Stromal cell of bone marrow (primary cell): ENCODE measurements around the gene MGAT5B.
A peak's percentile ranks its signal among the peaks of the same experiment; 100 is the strongest.
"Not testable (repeated sequence)": the region's sequence is repeated elsewhere in the genome, so short reads cannot be mapped to it uniquely, and the experiment has no call there.

Source experiments
- DNase-seq: peaks from one replicate; pipeline ENCODE4 v3.0.0-alpha.2; 2012; ENCODE audit warnings: low read depth

MGAT5B gene

DNA sequence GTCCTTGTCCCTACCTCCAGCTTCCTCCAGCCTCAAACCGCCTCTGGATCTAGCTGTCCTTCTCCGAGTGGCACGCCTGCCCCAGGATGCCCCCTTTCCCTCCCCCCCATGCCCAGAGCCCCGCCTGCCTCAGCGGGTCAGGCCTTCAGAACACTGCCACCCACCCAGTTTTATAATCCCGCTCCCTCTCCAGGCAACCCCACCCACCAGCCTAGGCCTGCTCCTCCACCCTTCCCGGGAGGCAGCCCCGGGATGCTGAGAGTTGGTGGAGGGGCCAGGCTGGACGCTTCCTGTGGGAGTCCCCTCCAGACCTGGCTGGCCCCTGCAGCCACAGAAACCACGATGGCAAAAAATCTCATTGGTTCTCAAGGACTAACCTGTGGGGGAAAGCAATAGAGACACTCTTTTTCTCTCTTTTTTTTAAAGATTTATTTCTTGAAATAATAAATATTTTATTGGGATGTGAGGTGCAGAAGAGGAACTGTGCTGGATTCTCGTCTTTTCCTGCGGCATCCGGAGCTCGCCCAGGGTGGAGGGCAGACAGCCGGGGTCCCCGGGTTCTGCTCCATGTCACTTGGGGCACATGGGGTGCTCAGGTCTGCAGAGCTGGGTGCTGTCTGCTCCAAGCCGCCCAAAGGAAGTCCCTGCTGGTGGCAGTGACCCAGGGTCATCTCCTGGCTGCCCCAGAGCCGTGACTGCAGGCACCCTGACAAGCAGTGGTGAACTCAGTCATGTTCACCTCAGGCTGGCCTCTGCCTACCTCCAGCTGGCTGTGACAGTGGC, 81.9 kb downstream of the MGAT5B start:
- no peak for DNase-seq

DNA sequence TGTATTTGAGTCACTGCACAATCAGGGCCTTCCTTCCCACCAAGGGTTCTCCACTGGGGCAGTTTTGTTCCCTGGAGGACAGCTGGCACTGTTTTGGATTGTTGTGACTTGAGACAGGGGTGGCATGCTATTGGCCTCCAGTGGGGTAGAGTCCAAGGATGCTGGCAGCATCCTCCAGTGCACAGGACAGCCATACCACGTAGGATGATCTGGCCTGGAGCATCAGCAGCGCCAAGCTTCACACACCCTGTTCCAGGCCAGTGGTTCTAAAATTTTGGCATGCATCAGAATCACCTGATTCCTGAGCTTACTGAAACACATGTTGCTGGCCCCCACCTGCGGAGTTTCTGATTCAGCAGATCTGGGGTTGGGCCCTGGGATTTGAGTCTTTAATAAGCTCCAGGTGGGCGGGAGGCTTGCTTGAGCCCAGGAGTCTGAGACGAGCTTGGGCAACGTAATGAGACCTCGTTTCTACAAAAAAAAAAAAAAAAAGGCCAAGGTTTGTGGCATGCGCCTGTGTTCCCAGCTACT, 83.2 kb downstream of the MGAT5B start:
- DNase-seq = no peak

DNA sequence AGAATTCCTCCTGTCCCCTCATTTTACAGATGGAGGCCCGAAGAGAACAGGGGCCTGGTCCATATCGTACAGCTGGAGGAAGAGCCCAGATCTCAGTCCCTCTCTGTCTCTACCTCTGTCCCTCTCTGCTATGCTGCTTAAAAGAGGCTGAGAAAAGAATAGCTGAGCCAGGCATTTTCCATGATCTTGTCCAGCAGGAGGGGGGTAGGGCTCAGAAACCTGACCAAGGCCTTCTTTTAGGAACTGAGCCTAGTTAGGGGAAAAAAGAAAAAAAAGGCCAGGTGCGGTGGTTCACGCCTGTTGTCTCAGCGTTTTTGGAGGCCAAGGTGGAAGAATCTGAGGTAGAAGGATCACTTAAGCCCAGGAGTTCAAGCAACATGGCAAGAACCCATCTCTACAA, 84.2 kb downstream of the MGAT5B start:
- no peak for DNase-seq

DNA sequence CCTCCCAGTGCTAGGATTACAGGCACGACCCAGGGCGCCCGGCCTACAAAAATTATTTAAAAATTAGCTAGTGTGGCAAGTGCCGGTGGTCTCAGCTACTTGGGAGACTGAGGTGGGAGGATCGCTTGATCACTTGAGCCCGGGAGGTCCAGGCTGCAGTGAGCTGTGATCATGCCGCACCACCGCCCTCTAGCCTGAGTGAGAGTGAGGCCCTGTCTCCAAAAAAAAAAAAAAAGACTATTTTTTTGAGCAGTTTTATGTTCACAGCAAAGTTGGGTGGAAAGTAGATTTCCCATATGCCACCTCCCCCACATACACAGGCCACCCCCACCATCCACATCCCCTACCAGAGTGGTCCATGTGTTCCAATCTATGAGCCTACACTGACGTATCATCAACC, 84.9 kb downstream of the MGAT5B start:
- no peak for DNase-seq

DNA sequence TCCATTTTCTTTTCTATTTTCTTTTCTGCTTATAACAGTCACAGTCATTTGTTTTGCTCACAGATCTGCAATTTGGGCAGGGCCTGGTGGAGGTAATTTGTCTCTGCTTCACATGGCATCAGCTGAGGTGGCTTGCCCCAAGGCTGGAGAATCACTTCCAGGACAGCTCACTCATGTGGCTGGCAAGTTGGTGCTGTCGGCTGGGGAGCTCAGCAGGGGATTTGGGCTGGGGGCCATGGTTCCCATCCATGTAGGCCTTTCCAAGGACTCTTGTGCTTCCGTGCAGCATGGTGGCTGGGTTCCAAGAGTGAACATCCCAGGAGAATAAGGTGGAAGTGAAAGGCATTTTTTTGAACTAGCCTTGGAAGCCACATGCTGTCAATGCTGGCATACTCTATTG, 85.7 kb downstream of the MGAT5B start:
- DNase-seq = no peak

DNA sequence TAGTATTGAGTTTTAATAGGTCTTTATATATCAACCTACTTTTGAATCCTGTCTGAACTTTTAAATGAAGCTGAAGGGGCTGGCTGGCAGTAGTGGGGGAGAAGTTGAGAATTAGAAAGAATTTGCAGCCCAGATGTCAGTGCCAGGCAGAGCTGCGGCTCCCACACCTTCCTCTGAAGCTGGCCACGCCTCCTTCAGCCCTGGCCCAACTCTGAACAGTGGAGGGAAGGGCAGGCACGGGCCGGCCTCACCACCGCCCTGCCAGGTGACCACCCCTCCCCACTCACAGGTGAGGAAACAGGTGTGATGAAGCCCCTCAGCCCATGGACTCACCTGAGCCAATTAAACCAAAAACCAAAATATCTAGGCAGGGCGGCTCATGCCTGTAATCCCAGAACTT, 87.0 kb downstream of the MGAT5B start:
- no peak for DNase-seq

DNA sequence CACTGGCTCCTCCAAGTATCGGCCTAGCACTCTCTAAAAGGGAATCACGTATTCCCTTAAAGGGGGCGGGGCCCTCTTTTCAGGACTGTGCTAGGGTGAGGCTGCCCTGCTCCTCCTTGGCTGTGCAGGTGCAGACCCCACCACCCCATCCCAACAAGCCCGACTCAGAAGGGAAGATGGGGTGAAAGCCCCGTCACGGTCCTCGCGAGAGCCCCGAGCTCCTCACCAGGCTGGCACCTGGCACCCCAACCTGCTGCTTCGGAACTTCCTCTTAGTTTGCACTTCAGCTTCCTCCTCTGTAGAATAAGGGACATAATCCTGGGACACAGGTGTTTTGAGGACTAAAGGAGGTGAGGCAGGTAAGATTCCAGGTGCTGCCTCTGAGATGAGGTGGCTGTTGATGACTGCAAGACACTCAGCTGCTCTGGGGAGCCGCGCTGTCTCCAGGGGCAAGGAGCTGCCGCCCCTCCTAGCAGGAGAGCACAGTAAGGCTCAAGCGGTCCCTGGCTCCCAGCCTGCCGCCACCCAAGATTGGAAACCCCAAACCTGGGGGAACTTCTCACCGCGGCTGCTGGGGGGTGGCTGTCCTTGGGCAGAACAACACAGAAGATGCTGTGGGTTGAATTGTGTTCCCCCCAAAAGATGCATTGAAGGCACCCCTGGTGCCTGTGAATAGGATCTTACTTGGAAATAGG, 88.8 kb downstream of the MGAT5B start:
- DNase-seq = no peak

DNA sequence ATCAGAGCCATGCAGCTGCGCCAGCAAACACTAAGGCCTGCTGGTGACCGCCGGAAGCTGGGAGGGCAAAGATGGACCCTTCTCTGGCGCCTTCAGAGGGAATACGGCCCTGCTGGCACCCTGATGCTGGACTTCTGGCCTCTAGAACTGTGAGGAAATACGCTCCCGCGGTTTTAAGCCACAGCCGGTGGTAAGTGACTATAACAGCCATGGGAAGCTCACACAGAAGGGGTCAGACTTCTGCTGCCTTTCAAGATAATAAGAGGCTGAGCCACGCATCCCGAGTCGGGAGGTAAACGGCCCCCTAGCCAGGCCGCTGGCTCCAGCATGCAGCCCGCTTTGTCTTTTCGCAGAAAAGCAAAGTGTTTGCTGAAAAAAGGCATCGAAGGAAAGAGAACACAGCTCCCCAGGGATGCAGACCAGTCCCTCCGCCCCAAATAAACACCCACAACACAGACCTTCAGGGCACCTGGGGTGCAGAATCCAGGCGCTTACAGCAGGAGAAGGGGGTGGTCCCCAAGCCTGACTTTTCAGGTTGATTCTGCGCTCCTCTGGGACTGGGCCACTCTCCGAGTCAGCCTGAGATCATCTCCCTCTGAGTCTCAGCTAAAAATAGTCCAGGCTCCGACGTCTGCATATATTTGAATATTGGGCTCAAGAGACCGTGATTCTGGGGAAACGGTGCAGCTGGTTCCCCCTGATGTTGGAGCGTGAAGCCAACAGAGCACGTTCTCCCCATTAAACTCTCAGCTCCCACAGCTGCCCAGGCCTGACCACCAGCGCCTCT, 89.7 kb downstream of the MGAT5B start:
- DNase-seq = peak; percentile 15

DNA sequence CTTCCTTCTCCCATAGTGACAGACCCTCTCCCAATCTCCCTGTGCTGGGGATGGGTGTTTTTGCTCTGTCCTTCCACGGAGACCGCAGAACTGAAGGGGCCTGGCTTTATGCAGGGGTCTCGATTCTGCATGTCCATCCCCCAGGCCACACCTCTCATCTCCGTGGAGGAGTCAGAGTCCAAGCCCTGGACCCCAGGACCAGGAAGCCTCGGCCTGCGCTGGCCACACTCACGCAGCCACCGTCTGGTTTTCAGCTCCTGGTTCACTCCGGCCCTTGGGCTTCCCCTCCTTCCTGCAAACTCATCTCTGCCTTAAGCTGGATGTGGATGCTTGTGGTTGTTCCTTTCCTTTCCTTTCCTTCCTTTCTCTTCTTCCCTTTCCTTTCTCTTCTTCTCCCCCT, 90.8 kb downstream of the MGAT5B start:
- no peak for DNase-seq

DNA sequence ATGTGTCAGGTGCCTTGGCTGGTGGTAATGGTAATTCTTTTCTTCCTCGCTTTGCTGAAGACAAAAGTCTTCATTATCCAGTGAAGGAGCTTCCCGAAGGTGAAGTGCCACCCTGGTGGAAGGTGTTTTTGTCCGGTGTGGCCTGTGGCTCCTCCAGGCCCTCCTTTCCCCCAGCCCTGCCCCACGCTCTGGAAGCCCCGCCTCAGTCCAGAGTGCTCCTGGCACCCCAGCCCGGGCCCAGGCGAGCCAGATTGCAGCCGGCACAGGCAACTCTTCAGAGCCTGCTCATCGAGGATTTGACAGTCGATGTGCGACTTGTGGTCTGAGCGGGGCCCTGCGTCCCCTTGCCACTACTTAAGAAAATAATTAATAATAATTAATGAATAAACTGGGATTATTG, 93.7 kb downstream of the MGAT5B start:
- DNase-seq = no peak

DNA sequence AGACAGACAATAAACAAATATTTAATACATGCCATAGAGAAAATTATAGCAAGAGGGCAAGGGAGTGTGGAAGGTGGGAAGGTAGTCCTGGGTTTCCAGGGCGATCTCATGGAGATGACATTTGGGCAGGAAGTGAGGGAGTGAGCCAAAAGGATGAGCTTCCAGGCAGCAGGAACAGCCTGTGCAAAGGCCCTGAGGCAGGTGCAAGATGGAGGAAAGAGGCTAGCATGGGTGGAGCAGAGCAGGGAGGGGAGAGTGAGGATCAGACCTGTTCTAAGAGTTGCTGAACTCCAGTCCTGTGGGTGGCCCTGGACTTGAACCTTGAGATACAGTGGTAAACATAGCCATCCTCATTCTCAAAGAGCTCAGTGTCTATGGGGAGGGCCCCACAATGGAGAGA, 94.7 kb downstream of the MGAT5B start:
- no peak for DNase-seq

DNA sequence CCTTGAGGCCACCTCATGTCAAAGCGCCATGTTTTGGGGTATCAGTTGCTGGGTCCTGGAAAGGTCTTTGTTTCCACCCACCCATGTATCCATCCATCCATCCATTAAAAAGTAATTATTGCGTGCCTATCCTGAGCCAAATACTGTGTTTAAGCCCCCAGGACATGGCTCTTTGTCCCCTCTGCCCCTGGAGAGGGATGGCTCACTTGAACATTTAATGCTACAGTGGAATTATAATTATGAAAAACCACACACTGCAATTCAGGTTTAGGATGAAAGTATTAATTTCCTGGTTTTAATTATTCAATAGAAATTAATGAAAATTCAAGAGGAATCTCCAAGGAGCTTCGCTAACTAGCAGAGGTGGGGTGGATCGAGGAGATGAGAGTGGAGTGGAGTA, 97.8 kb downstream of the MGAT5B start:
- DNase-seq = no peak

DNA sequence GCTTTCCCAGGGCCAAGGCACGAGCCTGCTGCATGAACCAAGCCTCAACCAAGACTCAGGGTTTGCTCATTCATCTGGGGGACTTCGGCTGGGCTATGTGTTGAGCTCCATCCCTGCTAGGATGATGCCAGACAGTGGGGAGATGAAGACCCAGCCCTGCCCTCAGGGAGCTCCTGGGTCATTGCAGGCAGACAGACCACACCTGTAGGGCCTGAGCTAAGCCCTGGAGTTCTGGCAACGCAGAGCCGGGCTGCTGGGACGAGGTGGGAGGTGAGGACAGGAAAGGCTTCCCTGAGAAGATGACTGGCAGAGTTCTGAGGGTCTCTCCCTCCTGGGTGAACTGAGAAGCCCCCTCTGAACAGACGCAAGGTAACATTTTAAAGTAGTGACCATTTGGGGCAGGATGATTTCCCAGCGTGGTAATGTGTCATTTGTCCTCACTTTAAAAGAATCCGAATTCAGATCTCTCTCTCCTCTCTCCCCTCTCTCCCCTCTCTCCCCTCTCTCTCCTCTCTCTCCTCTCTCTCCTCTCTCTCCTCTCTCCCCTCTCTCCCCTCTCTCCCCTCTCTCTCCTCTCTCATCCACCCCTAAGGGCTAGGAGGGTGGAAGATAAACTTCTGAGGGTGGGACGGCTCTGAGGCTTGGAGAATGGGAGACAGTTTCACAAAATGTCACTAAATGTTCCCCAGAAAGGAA, 98.4 kb downstream of the MGAT5B start:
- DNase-seq = no peak

DNA sequence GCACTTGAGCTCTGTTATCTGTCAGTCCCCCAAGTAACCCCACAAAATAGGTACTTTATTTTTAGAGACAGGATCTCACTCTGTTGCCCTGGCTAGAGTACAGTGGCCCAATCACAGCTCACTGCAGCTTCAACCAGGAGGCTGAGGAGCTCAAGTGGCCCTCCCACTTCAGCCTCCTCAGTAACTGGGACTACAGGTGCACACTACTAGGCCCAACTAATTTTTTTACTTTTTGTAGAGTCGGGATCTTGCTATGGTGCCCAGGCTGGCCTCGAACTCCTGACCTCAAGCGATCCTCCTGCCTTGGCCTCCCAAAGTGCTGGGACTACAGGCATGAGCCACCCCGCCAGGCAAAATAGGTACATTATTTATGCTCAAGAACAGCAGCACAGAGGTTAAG, 99.6 kb downstream of the MGAT5B start:
- no peak for DNase-seq

DNA sequence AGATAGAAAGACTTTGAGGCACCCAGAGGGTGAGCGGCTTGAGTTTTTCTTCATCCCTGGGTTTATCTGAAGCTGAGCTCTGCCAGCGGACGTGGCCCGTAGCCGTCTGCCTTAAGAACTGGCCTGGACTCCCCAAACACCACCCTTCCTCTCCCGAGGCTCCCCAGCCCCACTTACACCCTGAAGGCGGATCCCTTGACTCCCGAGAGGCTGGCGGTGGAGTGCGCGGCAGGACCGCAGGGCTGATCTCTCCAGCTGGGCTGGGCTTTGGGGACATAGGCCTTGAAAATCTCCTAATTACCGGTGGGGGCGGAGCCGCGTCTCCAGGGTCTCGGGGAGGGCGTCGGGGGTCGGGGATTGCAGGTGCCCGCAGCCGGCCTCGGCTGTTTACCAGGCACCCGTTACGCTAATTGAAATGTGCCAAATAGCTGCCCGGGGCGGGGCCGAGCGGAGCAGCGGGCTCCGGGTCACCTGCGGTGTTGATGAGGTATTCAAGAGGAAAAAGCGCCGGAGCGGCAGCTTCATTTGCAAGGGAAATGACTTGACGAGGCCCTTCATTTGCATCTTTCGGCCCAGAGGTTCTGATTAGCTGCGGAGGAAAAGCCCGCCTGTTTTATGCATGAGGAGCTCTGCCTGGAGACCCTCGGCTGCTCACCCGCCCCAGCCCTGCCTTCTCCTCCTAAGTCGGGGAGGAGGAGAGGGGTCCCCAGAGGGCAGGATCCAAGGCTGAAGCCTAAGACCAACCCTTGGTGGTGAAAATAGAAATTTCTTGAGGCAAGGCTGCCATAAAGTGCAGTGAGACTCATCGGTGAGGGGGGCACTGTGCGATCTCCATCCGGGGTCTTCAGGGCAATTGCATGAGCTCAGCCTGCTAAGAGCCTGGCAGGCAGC, 100.7 kb downstream of the MGAT5B start:
- no peak for DNase-seq

DNA sequence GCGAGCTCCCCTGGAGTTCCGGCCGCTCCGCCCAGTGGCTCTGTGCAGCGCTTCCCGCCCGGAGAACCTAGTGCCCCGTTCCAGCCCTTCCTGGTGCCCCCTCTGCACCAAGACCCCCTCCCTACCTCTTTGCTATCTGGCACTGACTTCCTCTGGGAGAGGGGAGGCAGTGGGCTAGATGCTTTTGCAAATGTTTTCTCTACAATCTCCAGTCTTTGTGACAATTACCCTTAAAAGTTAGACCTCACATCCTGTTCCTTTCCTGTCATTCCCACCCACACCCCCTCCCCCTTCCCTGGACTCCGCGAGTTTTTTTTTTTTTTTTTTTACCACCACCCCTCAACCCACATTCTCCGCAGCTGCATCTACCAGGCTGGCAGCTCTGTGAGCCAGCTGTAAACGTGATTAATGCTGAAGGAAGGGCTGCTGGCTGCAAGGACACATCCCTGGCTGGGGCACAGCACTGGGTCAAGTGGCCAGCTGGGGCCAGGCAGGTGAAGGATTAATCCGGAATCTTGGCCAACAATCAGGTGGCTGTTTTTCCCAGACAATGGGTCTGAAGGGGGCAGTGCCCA, 101.5 kb downstream of the MGAT5B start:
- no peak for DNase-seq

DNA sequence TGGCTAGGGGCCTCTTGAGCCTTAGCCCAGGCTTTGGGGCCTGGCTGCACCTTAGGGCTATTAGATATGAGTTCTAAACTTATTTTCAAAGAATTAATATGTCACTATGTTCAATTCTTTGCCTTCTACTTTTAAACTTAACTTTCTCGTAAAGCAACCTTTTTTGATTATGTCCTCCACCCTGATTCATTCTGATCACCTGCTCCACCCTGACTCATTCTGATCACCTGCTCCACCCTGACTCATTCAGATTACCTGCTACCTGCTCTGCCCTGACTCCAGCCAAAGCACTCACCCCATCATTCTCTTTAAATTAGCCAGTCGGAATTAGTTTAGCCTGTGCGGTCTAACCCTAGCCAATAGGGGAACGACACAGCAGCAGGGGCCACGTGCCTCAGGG, 102.0 kb downstream of the MGAT5B start:
- DNase-seq = not testable (repeated sequence)

DNA sequence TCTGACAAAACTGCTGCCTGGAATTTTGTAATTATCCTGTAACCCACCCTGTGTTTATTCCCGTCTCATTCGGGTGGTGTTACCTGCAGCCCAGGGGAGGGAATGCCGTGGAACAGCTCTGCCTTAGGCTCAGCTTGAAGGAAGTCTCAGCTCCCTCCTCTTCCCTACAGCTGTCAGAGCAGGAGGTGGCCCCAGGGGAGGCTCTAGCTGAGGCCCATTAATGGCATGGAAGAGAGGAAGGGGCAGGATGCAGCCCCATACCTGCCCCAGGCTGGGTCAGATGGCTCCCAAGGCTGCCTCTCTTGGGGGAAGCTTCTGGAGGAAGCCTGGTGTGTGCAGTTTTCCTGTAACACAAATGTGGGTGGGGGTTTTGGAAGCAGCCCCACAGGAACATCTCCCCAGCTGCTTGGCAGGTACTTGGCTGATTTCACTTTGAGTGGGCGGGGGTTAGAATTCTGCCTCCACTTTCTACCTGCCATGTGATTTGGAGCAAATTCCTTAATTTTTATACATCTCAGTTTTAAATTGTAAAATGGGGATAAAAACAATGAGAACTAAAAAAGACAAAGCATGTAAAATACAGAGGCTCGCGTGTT, 103.9 kb downstream of the MGAT5B start:
- DNase-seq = no peak

DNA sequence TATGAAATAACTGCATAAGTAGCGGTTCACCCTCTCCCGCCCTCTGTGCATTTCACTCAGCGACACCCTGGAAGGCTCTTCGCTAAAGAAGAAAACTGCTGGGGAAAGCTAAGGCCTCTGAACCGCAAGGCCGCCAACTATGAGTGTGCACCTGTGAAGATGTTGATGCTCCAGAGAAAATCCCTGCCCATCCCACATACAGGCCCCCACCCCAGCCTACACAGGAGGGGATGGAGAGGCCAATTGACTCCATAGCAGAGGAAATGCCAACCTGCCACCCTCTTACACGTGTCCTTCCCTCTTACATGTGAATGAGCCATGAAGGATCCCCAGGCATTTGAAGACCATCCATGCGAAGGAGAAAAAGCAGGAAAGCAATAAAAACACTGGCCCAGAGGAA, 104.8 kb downstream of the MGAT5B start:
- no peak for DNase-seq

DNA sequence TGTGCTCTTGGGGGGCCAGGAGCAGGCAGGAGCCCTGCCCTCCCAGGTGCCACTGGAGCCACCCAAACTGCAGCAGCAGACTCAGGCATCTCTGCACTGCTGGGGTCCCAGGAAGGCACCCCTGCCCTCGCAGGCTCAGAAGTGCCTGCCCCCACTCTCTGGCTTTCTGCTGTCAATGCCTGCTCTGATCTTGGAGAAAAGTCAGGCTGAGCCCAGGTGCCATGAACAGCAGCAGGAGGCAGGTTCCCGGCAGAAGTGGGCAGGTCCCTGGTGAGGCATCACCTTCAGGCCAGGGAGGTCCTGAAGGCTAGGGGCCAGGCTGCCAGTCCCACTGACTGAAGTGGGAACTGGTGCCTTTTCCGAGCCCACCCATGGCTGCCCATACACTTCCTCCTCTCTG, 106.5 kb downstream of the MGAT5B start:
- no peak for DNase-seq
